NCI-H128 (cell line): ENCODE measurements around the gene NEIL3.

Source experiments
- DNase-seq: peaks from one replicate; lab custom pipeline; 2025; ENCODE audit not compliant: unreplicated experiment; lab: John Stamatoyannopoulos, UW

The NEIL3 gene

DNA sequence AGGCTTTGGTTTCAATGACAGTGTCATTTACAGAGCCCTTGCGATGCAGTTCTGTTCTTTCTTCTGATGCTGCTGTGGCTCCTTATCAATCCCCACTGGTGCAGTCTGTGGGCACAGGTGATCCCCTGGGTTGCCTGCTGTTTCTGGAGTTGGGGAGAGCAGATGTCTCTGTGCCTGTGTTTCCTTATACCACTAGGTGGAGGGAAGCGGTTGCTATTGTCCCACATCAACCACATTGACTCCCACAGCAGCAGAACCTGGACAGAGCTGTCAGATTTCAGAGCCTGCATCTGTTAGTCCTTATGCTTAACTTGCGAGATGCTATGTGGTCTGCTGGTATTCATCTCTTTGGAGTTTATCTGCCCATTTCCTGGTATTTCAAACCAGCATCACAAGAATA lies 57.7 kb downstream of the NEIL3 start:
- no peak for DNase-seq

- DNase-seq: no peak
Observed at GRCh38 chr4:177369372-177369771, 59.7 kb downstream of the NEIL3 start.

- DNase-seq: no peak
Observed at GRCh38 chr4:177371461-177371860, 61.8 kb downstream of the NEIL3 start.

DNA sequence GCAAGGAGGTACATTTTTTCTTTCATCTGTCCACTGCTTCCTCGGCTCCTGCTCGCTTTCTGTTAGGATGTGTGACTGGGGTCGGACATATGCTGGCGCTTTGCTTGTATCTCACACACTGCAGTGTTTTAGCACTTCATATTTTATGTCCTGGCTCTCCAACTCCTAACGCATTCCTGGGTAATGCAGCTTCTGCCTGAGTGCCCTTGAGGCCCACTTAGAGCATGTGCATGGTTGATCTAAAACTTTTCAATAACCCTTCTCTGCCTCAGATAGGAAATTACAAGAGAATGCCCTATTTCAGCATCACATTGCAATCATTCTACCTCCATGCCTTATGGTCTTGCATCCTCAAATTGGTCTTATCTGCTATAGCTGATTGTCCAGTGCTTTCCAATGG lies 65.3 kb downstream of the NEIL3 start:
- DNase-seq: no peak

DNA sequence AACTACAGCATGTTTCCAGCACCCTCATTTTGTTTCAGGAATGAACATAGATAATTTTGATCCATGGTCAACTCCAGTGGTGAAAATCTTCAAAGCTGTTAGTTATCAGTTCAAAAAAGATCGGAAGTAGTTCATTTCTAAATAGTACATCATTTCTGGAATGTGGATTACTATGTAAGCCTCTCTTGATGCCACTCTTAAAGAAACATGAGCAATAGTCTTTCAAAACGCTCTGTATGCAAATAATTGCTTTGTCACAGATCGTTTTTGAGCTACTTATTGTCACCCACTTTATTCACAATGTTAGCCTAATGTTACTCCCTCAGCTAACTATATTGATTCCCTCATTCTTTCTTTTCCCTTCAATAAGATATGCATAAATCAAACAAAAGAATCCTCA lies 65.7 kb downstream of the NEIL3 start:
- DNase-seq: no peak

DNA sequence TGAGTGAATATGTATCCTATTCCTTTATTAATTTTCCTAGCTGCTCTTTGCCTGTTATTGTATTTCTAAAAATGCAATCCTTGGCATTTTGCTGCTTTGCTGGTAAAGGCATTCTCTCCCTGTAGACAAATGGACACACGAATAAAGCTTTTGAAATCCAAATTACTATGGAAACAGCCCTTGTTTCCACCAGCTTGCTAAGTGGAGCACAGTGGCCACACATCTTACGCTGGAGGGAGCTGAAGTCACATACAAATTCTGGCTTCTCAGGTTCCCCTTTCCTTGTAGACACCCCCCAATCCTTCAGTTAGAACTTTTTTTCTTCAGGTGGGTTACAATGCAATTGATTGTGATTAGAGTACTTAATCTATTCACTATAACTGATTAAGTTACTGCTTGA lies 66.3 kb downstream of the NEIL3 start:
- no peak for DNase-seq

DNA sequence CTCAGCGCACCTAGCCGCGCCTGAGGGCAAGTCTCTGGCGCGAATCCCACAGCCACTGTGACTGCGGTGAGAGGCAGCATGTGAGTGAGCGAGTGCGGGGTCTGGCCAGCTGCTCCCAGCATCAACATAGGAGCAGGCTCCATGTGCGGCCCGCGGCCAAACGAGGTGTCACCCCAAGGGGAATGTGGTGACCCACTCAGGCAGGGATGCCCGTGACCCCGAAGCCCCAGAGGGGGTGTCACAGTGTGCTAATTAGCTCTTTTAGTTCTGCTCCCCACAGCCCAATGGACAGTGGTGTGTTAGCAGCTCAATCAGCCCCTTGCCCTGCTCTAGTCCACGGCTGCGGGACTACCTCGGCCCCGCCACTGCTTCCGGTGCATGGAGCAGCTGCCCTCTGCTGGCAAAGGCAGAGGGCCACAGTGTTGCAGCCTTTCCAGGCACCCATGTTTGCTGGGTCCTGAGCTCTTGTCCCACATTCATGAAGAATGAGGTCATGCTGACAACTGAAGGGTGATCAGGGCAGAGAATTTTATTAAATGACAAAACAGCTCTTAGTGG lies 71.1 kb downstream of the NEIL3 start:
- no peak for DNase-seq

DNA sequence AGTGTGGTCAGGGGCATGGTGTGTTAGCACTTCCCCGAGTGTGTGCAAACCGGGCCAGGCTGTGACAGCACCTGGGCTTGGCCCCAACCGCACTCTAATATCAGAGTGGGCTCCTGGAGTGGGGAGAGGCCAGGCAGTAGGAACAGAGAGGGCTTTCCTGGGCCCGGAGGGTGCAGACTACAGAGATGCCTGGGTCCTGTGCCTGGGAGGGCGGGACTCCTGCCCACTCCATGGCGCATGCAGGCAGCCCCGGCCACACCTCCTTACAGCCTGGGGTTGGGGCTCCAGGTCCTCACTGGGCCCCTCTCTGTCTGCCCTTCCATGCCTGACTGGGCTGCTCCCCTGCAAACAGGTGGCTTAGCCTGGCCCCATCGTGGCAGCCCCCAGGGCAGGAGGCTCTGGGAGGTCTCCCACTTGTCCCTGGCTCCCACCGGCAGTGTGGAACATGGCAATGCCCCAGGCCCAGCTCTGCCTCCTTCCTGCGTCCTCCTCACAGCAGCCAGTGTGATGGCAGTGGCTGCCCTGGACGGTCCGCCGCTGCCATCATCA lies 72.2 kb downstream of the NEIL3 start:
- no peak for DNase-seq

DNA sequence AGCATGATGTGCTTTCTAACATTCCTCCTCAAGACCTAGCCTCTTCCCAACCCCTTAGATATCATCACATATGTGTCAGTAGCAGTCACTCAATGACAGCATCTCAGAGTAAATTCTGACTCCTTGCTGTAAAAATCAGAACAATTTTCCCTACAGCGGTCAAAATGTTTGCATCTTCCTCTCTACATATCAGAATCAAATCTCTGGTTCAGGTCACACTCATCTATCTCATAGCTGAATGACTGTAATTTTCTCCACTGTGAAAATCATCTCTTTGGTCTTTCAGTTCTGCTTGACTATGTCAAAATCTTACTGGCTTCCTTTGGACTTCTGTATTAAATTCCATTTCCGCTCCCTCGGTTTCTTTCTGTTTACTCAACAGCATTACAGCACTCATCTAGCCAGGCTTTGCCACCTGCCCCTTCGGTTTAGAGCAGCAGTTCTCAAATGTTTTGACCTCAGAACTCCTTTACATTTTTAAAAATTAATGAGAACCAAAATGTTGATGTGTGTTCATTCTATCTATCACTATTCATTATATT lies 75.3 kb downstream of the NEIL3 start:
- DNase-seq: no peak

DNA sequence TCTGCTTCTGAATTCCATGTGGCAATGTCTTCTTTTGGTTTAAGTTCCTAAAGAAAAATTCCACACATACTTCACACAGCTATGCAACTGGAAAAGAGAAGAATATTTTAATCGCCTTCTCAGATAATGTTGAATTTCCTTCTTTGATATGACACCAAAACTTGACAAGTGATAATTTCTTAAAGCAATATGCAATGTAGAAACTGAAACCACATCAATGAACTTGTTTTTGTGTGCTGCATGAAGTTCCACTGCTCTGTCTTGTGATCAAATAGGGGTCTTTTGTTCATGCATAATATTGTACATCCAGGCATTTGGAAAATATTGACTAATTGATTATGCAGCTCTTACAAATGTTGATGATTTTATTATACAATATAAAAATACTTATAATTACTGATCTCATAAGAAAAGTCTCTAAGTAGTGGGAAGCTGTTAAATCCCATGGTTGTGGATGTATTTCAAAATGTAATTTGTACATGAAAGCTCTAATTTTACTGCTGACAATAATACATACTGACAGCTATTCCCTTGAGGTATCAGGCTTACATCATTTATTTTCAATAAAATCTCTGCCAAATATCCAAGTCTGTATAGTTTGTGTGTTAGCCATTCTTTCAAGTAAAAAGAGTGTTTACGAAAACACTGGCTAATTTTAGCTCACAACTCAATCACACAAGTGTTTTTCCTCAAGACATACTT lies 76.1 kb downstream of the NEIL3 start:
- DNase-seq: no peak

GRCh38 chr4:177386278-177386815 lies 76.7 kb downstream of the NEIL3 start:
- no peak for DNase-seq

GRCh38 chr4:177391287-177391686 lies 81.6 kb downstream of the NEIL3 start:
- DNase-seq: no peak

GRCh38 chr4:177391953-177392352 lies 82.3 kb downstream of the NEIL3 start:
- no peak for DNase-seq

- DNase-seq: no peak
Observed at GRCh38 chr4:177393236-177393635, 83.6 kb downstream of the NEIL3 start.

GRCh38 chr4:177396352-177396751 lies 86.7 kb downstream of the NEIL3 start:
- DNase-seq: no peak

DNA sequence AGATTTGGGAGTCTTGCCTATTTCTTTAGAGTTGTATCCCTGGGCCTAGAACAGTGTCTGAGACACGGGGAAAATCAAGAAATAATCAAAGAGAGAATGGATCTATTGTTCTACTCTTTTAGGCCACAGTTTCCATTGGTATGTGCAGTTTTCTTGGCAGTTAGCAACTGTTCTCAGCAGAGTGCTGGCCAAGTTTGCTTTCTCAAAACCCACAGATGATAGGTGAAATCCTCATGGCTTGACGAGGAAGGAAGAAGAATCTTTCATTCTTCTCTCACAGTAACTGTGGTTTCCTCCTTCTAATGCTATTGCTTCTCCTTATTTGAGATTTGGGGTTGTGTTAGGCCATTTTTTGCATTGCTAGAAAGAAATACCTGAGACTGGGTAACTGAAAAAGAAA lies 90.4 kb downstream of the NEIL3 start:
- DNase-seq: no peak

DNA sequence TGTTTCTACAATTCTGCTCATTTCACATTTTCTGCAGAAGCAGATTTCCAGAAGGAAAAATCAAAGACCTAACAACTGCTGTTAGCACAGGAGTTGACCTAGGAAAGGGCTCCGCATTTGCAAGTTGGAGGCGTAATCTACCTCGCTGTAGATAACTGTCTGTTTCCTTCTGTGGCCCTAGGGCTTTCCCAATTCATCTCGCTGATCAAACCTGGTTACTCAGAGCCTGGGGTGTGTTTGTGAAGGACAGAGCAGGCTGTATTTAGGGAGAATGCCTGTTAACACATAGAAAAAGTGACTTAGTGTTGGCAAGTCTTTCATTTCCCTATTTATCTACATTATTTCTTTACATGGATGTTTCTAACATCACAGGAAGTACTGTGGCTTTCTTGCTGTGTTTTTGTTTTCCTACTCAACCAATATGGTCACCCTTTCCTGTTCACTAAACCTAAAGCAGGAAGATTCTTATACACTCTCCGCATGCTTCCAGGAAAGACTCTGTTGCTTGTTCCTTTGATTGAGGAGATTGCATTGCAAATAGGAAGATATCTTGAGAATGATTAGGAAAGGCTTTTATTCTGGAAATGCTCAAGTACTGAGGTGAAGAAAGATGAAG lies 92.1 kb downstream of the NEIL3 start:
- DNase-seq: no peak

DNA sequence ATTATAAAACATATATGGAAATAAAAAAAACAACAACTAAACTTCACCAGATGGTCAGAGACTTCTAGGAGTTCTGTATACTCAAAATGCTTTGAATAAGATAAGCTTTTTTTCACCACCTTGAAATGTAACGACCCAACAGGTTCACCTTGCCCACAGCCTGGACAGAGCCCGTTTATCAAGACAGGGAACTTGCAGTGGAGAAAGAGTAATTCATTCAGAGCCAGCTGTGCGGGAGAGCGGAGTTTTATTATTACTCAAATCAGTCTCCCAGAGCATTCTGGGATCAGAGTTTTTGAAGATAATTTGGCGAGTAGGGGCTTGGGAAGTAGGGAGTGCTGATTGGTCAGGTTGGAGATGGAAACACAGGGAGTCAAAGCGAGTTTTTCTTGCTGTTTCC lies 94.1 kb downstream of the NEIL3 start:
- DNase-seq: no peak

DNA sequence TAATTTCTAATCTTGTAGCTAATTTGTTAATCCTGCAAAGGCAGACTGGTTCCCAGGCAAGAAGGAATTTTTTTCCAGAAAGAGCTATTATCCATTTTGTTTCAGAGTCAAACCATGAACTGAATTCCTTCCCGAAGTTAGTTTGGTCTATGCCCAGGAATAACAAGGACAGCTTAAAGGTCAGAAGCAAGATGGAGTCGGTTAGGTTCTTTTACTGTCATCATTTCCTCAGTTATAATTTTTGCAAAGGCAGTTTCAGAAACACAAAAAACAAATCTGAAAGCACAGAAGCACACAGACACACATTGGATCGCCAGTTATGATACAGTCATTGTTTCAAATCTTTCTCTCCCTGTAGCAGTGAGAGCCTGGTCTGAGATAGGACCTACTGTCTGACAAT lies 94.7 kb downstream of the NEIL3 start:
- DNase-seq: no peak

GRCh38 chr4:177404986-177405385 lies 95.3 kb downstream of the NEIL3 start:
- no peak for DNase-seq

GRCh38 chr4:177405508-177405907 lies 95.8 kb downstream of the NEIL3 start:
- DNase-seq: no peak

GRCh38 chr4:177408023-177408422 lies 98.3 kb downstream of the NEIL3 start:
- no peak for DNase-seq
